ENCODE data around the gene VEPH1. TPM values are rescaled to one million over a fixed set of nuclear protein-coding genes. Genes with fewer than 3 reads are reported as not detected.

The VEPH1 gene
- total and polyA plus RNA-seq, 2 donors (not counting 1 experiment from before 2014, with no cell fraction given), result not detected

DNA sequence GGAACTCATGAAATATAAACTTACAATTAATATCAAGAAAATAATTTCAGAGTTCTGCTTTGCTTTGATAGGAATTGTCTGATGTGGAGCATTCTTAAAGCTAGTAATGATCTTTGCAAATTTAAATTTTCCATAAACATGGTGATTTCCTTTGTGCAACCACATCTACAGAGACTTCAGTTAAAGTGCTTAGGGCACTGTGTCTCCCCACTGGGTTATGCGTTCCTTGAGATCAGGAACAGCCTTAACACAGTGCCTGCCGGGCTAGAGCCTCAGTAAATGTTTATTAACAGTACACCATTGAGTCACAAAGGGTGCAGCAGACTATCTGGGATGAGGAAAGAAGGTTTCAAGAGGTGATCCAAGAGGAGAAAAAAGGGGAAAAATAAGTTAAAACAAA lies 235.2 kb downstream of the VEPH1 start:
- no peak overlapping the region for H3K4me2 ChIP-seq (replicated peaks; ENCODE audit: low read depth, low read length, poor library complexity, severe bottlenecking)
- no peak overlapping the region for H3K27ac Mint-ChIP-seq
- H3K4me3 Mint-ChIP-seq, result no peak overlapping the region
- no peaks in the 10 kb centered on the region for H3K27me3 Mint-ChIP-seq
- no peaks in the 10 kb centered on the region for H3K9me3 ChIP-seq (ENCODE audit: control extremely low read depth in 1 of 3, control insufficient read depth in 2 of 3, insufficient read depth in 1 of 3, low read length in 2 of 3)
- no peak for DNase-seq
- no peaks in the 10 kb centered on the region for H3K4me1 ChIP-seq (ENCODE audit: control insufficient read depth in 2 of 2, insufficient read depth in 2 of 2, low read length in 2 of 2)
- no peaks in the 10 kb centered on the region for H3K36me3 ChIP-seq (replicated peaks in 1 of 2; ENCODE audit: control extremely low read depth in 1 of 2, control insufficient read depth in 1 of 2, extremely low read depth in 1 of 2, insufficient read depth in 2 of 2, low read length in 1 of 2)
- no peak overlapping the region for H3K9ac ChIP-seq (ENCODE audit: low read length)
- ChIA-PET POLR2A (no interaction called here), CTCF (no interaction called here)
- H3K4me3 ChIP-seq (ENCODE audit: control extremely low read depth in 1 of 5, extremely low read depth in 1 of 5, insufficient read depth in 1 of 5, low read depth in 2 of 5, low read length in 4 of 5), result no peak overlapping the region
- H3K4me1 Mint-ChIP-seq, result no peaks in the 10 kb centered on the region
- H3K9me3 Mint-ChIP-seq (ENCODE audit: insufficient read depth), result no peaks in the 10 kb centered on the region
- TF ChIP-seq EZH2 (IDR thresholded peaks at IDR 0.05; ENCODE audit: borderline replicate concordance, insufficient read depth, low read depth, low read length, poor library complexity, severe bottlenecking), result no peak
- TF ChIP-seq, protein P1, sequence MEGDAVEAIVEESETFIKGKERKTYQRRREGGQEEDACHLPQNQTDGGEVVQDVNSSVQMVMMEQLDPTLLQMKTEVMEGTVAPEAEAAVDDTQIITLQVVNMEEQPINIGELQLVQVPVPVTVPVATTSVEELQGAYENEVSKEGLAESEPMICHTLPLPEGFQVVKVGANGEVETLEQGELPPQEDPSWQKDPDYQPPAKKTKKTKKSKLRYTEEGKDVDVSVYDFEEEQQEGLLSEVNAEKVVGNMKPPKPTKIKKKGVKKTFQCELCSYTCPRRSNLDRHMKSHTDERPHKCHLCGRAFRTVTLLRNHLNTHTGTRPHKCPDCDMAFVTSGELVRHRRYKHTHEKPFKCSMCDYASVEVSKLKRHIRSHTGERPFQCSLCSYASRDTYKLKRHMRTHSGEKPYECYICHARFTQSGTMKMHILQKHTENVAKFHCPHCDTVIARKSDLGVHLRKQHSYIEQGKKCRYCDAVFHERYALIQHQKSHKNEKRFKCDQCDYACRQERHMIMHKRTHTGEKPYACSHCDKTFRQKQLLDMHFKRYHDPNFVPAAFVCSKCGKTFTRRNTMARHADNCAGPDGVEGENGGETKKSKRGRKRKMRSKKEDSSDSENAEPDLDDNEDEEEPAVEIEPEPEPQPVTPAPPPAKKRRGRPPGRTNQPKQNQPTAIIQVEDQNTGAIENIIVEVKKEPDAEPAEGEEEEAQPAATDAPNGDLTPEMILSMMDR (IDR thresholded peaks at IDR 0.05), result no peak
- no peaks in the 10 kb centered on the region for H4K20me1 ChIP-seq (ENCODE audit: control insufficient read depth, insufficient read depth, low read length, poor library complexity, severe bottlenecking)
- no peaks in the 10 kb centered on the region for H3K79me2 ChIP-seq (ENCODE audit: control insufficient read depth, insufficient read depth, low read length)
- no peaks in the 10 kb centered on the region for H3K27me3 ChIP-seq (replicated peaks in 1 of 4; ENCODE audit: control extremely low read depth in 1 of 4, control insufficient read depth in 3 of 4, insufficient read depth in 4 of 4, low read length in 3 of 4)
- H3K27ac ChIP-seq (ENCODE audit: low read length in 2 of 2), result no peak overlapping the region
- intact Hi-C loops (cut with micrococcal nuclease), result no loop called here
- ATAC-seq (ENCODE audit: low read depth), result no peak
- no CpG with 5 or more reads among the region's 2 CpGs for WGBS (ENCODE audit: insufficient coverage)
- no peak overlapping the region for H2AFZ ChIP-seq (ENCODE audit: insufficient read depth, low read depth, low read length, poor library complexity, severe bottlenecking)

DNA sequence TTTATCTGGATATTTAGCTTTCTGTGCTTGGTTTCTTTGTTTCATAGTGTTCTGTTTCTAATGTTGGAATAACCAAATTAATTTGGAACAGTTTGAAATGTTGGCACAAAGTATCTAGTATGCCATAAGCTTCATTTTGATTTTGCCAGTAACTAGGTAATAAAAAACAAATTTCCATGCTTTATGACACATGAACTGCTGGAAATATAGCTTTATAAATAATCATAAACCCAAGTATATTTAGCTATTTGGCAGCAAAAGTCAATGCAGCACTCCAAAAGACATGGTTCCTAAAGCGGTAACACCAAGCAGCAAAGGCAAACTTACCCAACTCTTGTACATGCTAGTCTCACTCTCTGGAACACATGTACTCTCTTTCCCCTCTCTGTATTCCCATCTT lies 237.3 kb downstream of the VEPH1 start:
- no peak overlapping the region for H3K9ac ChIP-seq (ENCODE audit: low read length)
- H4K20me1 ChIP-seq (ENCODE audit: control insufficient read depth, insufficient read depth, low read length, poor library complexity, severe bottlenecking), result no peaks in the 10 kb centered on the region
- no peak overlapping the region for H3K4me2 ChIP-seq (replicated peaks; ENCODE audit: low read depth, low read length, poor library complexity, severe bottlenecking)
- Mint-ChIP-seq H3K9me3 (ENCODE audit: insufficient read depth) (no peaks in the 10 kb centered on the region), H3K27me3 (no peaks in the 10 kb centered on the region), H3K27ac (no peak overlapping the region), H3K4me3 (no peak overlapping the region), H3K4me1 (no peaks in the 10 kb centered on the region)
- no peaks in the 10 kb centered on the region for H3K36me3 ChIP-seq (replicated peaks in 1 of 2; ENCODE audit: control extremely low read depth in 1 of 2, control insufficient read depth in 1 of 2, extremely low read depth in 1 of 2, insufficient read depth in 2 of 2, low read length in 1 of 2)
- 100% methylated on average over 1 of the region's 1 CpG for WGBS (ENCODE audit: insufficient coverage)
- ATAC-seq (ENCODE audit: low read depth), result no peak
- H2AFZ ChIP-seq (ENCODE audit: insufficient read depth, low read depth, low read length, poor library complexity, severe bottlenecking), result no peak overlapping the region
- DNase-seq, result no peak
- H3K27ac ChIP-seq (ENCODE audit: low read length in 2 of 2), result no peak overlapping the region
- no peaks in the 10 kb centered on the region for H3K4me1 ChIP-seq (ENCODE audit: control insufficient read depth in 2 of 2, insufficient read depth in 2 of 2, low read length in 2 of 2)
- POLR2A ChIA-PET, result no interaction called here
- H3K79me2 ChIP-seq (ENCODE audit: control insufficient read depth, insufficient read depth, low read length), result no peaks in the 10 kb centered on the region
- no peak for TF ChIP-seq EZH2 (IDR thresholded peaks at IDR 0.05; ENCODE audit: borderline replicate concordance, insufficient read depth, low read depth, low read length, poor library complexity, severe bottlenecking)
- TF ChIP-seq, protein P1 (IDR thresholded peaks at IDR 0.05), result no peak
- no peaks in the 10 kb centered on the region for H3K27me3 ChIP-seq (replicated peaks in 1 of 4; ENCODE audit: control extremely low read depth in 1 of 4, control insufficient read depth in 3 of 4, insufficient read depth in 4 of 4, low read length in 3 of 4)
- H3K4me3 ChIP-seq (ENCODE audit: control extremely low read depth in 1 of 5, extremely low read depth in 1 of 5, insufficient read depth in 1 of 5, low read depth in 2 of 5, low read length in 4 of 5), result no peak overlapping the region
- intact Hi-C loops (cut with micrococcal nuclease), result no loop called here
- CTCF ChIA-PET, result no interaction called here
- no peaks in the 10 kb centered on the region for H3K9me3 ChIP-seq (ENCODE audit: control extremely low read depth in 1 of 3, control insufficient read depth in 2 of 3, insufficient read depth in 1 of 3, low read length in 2 of 3)

Data from B cell (primary cell).